ENCODE data around the gene KRTAP9-3. TPM values are rescaled to one million over a fixed set of nuclear protein-coding genes. Genes with fewer than 3 reads are reported as not detected.
"Not testable (repeated sequence)": the region's sequence is repeated elsewhere in the genome, so short reads cannot be mapped to it uniquely, and the experiment has no call there.

KRTAP9-3 gene
- total RNA-seq, 1 experiment from 2014 or later = not detected

- no peak for TF ChIP-seq SOX15 (CRISPR knock-in tag; IDR thresholded peaks at IDR 0.05)
- TF ChIP-seq ELF4 (CRISPR knock-in tag; IDR thresholded peaks at IDR 0.05; ENCODE audit: low read depth) = no peak
- no peak for TF ChIP-seq ZNF416 (CRISPR knock-in tag; IDR thresholded peaks at IDR 0.05)
- no peak for TF ChIP-seq IRF1 (CRISPR knock-in tag; IDR thresholded peaks at IDR 0.05)
- TF ChIP-seq ZNF281 (CRISPR knock-in tag; IDR thresholded peaks at IDR 0.05) = no peak
- TF ChIP-seq ZNF263 (CRISPR knock-in tag; IDR thresholded peaks at IDR 0.05; ENCODE audit: low read depth) = no peak
- no peak for TF ChIP-seq NR1H2 (CRISPR knock-in tag; IDR thresholded peaks at IDR 0.05)
- no peak for TF ChIP-seq EMX1 (CRISPR knock-in tag; IDR thresholded peaks at IDR 0.05)
- no peak for TF ChIP-seq ZNF512 (CRISPR knock-in tag; IDR thresholded peaks at IDR 0.05; ENCODE audit: borderline replicate concordance)
- TF ChIP-seq PRRX2 (CRISPR knock-in tag; IDR thresholded peaks at IDR 0.05) = no peak
- no peak for TF ChIP-seq SP1 (CRISPR knock-in tag; conservative IDR thresholded peaks at IDR 0.05)
- TF ChIP-seq IRF2 (CRISPR knock-in tag; IDR thresholded peaks at IDR 0.05; ENCODE audit: borderline replicate concordance, low read depth) = no peak
- no peak for TF ChIP-seq HMGA2 (CRISPR knock-in tag; IDR thresholded peaks at IDR 0.05)
- peaks cover 8% of the 10 kb centered on the region for H3K4me1 Mint-ChIP-seq
- ChIA-PET POLR2A (no interaction called here), CTCF (no interaction called here)
- no peaks in the 10 kb centered on the region for H3K27me3 Mint-ChIP-seq (ENCODE audit: low read depth)
- no peak overlapping the region for H3K4me3 Mint-ChIP-seq
- 0 out of 2 replicates have a peak, but pooled peaks cover under 1% of the 10 kb centered on the region for H3K9me3 Mint-ChIP-seq
- DNase-seq (ENCODE audit: low spot score) = no peak
- no peak overlapping the region for H3K27ac Mint-ChIP-seq
- no peaks in the 10 kb centered on the region for H3K36me3 Mint-ChIP-seq
- ATAC-seq = no peak
These were observed 6.2 kb upstream of the KRTAP9-3 start for GRCh38 chr17:41226051-41226450.

GRCh38 chr17:41226598-41227095 is 5.6 kb upstream of the KRTAP9-3 start, which contains the start of gene KRTAP9-2:
KRTAP9-2 (plus strand) TSS chr17:41226648; CDS start chr17:41226655, 7 bp downstream.
- H3K4me3 Mint-ChIP-seq; POLR2A ChIA-PET; ATAC-seq; DNase-seq (ENCODE audit: low spot score); H3K27me3 Mint-ChIP-seq (ENCODE audit: low read depth); CTCF ChIA-PET; H3K4me1 Mint-ChIP-seq; H3K9me3 Mint-ChIP-seq; H3K27ac Mint-ChIP-seq; H3K36me3 Mint-ChIP-seq: not testable (repeated sequence)
- TF ChIP-seq ZNF423 (CRISPR knock-in tag; IDR thresholded peaks at IDR 0.05) = peak; percentile 57; the same call in 1 of the 2 replicates

- no peak for TF ChIP-seq GRHL2 (CRISPR knock-in tag; IDR thresholded peaks at IDR 0.05; ENCODE audit: insufficient replicate concordance, severe bottlenecking)
- TF ChIP-seq ATF1 (CRISPR knock-in tag; IDR thresholded peaks at IDR 0.05) = no peak
- no peak for TF ChIP-seq NFATC4 (CRISPR knock-in tag; IDR thresholded peaks at IDR 0.05)
- no peak for TF ChIP-seq AR (CRISPR knock-in tag; IDR thresholded peaks at IDR 0.05)
- no peak for DNase-seq (ENCODE audit: low spot score)
- ChIA-PET CTCF (interaction anchor here (0.7 kb wide), 1 partner anchor 482 kb away, joined by 4 read pairs; the partner anchor contains the start of gene GAST), POLR2A (no interaction called here)
- no peak for ATAC-seq
- Mint-ChIP-seq H3K27me3 (ENCODE audit: low read depth) (0 out of 2 replicates have a peak, but pooled peaks cover 1% of the 10 kb centered on the region), H3K36me3 (no peaks in the 10 kb centered on the region), H3K27ac (no peak overlapping the region), H3K4me3 (no peak overlapping the region), H3K4me1 (peaks cover 8% of the 10 kb centered on the region), H3K9me3 (no peaks in the 10 kb centered on the region)
These were observed 2.2 kb upstream of the KRTAP9-3 start for GRCh38 chr17:41230094-41230493.
